ENCODE measurements around the gene GIGYF2. TPM values are rescaled to one million over a fixed set of nuclear protein-coding genes. Genes with fewer than 3 reads are reported as not detected.

Gene GIGYF2, protein sequence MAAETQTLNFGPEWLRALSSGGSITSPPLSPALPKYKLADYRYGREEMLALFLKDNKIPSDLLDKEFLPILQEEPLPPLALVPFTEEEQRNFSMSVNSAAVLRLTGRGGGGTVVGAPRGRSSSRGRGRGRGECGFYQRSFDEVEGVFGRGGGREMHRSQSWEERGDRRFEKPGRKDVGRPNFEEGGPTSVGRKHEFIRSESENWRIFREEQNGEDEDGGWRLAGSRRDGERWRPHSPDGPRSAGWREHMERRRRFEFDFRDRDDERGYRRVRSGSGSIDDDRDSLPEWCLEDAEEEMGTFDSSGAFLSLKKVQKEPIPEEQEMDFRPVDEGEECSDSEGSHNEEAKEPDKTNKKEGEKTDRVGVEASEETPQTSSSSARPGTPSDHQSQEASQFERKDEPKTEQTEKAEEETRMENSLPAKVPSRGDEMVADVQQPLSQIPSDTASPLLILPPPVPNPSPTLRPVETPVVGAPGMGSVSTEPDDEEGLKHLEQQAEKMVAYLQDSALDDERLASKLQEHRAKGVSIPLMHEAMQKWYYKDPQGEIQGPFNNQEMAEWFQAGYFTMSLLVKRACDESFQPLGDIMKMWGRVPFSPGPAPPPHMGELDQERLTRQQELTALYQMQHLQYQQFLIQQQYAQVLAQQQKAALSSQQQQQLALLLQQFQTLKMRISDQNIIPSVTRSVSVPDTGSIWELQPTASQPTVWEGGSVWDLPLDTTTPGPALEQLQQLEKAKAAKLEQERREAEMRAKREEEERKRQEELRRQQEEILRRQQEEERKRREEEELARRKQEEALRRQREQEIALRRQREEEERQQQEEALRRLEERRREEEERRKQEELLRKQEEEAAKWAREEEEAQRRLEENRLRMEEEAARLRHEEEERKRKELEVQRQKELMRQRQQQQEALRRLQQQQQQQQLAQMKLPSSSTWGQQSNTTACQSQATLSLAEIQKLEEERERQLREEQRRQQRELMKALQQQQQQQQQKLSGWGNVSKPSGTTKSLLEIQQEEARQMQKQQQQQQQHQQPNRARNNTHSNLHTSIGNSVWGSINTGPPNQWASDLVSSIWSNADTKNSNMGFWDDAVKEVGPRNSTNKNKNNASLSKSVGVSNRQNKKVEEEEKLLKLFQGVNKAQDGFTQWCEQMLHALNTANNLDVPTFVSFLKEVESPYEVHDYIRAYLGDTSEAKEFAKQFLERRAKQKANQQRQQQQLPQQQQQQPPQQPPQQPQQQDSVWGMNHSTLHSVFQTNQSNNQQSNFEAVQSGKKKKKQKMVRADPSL (N-terminal part only)
- total RNA-seq, result 10 to 100 TPM; 62.6 to 88.3 (median 67.7) TPM

DNA sequence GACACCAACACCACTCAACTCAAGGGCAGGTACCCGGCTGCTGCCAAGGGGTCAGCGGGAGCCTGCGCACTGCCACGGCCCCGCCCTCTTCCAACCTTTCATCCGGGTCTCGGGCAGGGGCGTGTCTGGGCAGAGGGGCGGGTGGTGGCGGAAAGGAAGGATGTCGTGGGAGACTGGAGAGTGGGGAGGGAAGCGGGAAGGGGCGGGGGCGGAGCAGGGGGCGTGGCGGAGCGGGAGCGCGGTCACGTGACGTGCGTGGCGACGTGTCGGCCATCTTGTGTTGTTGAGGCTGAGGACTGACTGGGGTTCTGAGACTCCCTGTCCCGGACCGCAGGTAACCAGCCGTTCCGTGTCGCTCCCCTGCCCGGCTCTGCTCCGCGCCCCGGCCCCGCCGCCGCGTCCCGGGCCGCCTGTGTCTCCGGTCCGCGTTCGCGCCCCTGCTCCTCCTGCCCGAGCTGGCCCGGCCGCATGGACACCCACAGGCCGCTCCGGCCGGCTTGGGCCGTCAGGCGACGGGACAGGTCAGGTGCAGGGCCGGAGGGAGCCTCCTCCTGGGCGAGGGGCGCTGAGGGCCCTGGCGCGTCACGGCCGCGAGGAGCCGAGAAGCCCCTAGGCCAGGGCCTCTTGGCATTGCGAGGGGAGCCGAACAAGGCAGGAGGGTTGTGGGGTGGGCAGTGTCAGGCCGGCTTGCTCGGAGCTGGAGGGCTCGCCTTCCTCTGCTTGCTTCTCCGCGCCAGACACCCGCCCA, at the start of gene GIGYF2:
TSS of gene GIGYF2 (plus strand) at position 273 of the 748 bp plus-strand sequence. CDS start 37,867 bp downstream, outside the sequence.
- H3K4me3 ChIP-seq, result peak within 1 kb of the TSS; percentile 85 to 99
- H3K9me3 ChIP-seq, result no peaks in the 10 kb centered on the region
- H3K27me3 ChIP-seq, result no peaks in the 10 kb centered on the region
- H3K36me3 ChIP-seq, result no peaks in the 10 kb centered on the region
- ATAC-seq, result peak; percentile 99
- TF ChIP-seq POLR2A (IDR thresholded peaks at IDR 0.05) (peak; percentile 35 to 45), POLR2AphosphoS5 (IDR thresholded peaks at IDR 0.05) (peak; percentile 53), EP300 (IDR thresholded peaks at IDR 0.05) (no peak)
- TF ChIP-seq, protein P1, sequence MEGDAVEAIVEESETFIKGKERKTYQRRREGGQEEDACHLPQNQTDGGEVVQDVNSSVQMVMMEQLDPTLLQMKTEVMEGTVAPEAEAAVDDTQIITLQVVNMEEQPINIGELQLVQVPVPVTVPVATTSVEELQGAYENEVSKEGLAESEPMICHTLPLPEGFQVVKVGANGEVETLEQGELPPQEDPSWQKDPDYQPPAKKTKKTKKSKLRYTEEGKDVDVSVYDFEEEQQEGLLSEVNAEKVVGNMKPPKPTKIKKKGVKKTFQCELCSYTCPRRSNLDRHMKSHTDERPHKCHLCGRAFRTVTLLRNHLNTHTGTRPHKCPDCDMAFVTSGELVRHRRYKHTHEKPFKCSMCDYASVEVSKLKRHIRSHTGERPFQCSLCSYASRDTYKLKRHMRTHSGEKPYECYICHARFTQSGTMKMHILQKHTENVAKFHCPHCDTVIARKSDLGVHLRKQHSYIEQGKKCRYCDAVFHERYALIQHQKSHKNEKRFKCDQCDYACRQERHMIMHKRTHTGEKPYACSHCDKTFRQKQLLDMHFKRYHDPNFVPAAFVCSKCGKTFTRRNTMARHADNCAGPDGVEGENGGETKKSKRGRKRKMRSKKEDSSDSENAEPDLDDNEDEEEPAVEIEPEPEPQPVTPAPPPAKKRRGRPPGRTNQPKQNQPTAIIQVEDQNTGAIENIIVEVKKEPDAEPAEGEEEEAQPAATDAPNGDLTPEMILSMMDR (IDR thresholded peaks at IDR 0.05), result no peak
- WGBS, 2 donors (ENCODE audit: low coverage in 1 of 2), result 0% methylated on average over 4 of the region's 71 CpGs; no CpG with 5 or more reads in 1 of the 2 donors
- H3K27ac ChIP-seq, result peak within 1 kb of the TSS; percentile 79 to 97 (median 95)
- peaks cover 3 to 53% (median 12%) of the 10 kb centered on the region in 3 donors for H3K4me1 ChIP-seq

DNA sequence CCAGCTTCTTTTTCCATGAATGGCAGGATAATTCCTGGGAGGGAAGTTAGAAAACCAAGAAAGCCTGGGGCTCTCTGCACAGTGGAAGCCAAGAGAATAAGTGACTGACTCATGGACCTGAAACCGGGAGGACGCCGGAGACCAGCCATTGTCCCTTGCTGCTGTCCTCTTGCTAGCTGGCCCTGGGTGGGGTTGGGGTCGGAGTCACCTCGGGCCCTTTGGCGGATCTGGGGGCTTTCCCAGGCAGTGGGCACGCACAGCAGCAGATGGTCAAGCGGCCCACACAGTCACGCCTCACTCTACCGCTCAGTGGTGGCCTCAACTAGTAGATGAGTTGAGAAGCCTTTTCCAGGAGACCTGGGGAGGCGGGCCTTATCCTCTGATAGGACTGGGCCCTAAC, 48.1 kb upstream of the GIGYF2 start:
- WGBS, 2 donors (ENCODE audit: low coverage in 1 of 2), result 88% methylated on average over 5 of the region's 11 CpGs; no CpG with 5 or more reads in 1 of the 2 donors
- Histone ChIP-seq H3K27me3 (no peaks in the 10 kb centered on the region), H3K36me3 (no peaks in the 10 kb centered on the region), H3K9me3 (no peaks in the 10 kb centered on the region), H3K4me1 (no peaks in the 10 kb centered on the region), H3K27ac (no peak overlapping the region), H3K4me3 (no peak overlapping the region)
- no peak for TF ChIP-seq POLR2AphosphoS5 (IDR thresholded peaks at IDR 0.05)
- TF ChIP-seq, protein P1 (IDR thresholded peaks at IDR 0.05), result no peak
- TF ChIP-seq POLR2A (IDR thresholded peaks at IDR 0.05), result no peak
- TF ChIP-seq EP300 (IDR thresholded peaks at IDR 0.05), result no peak
- no peak for ATAC-seq

DNA sequence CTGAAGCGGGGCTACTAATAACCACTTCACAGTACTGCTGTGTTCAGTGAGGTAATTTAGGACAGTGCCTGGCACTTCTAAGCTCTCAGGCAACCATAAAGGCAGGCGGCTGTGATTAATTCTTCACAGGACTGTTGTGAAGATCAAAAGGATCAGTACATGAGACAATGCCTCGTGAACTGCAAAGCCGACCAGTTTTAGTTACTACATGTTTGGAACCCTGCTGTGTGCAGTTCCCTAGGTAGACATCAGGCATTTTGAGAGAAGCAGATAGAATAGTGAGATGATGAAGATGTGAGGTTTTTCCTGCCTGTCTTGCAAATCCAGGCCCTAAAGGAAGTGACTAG, 44.7 kb upstream of the GIGYF2 start:
- Histone ChIP-seq H3K36me3 (no peaks in the 10 kb centered on the region), H3K4me1 (no peaks in the 10 kb centered on the region), H3K27me3 (no peaks in the 10 kb centered on the region), H3K27ac (no peak overlapping the region), H3K4me3 (no peak overlapping the region), H3K9me3 (no peaks in the 10 kb centered on the region)
- no peak for TF ChIP-seq POLR2A (IDR thresholded peaks at IDR 0.05)
- TF ChIP-seq, protein P1 (IDR thresholded peaks at IDR 0.05), result no peak
- no peak for ATAC-seq
- WGBS, 2 donors (ENCODE audit: low coverage in 1 of 2), result 27 to 72% methylated on average over 3 of the region's 4 CpGs

DNA sequence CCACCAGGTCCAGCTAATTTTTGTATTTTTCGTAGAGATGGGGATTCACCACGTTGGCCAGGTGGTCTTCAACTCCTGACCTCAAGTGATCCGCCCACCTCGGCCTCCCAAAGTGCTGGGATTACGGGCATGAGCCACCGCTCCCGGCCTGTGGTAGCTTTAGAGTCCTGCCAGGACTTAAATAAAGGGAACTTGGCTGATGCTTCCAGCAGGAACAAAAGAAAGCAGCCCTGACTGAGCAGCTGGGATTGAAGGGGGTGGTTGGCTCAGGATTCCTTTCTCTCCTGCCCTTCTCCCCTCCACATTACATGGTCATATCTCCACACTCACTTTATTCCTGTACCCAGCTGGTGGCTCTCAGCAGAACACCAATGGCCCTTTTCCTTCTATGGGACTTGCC, 43.7 kb upstream of the GIGYF2 start:
- ATAC-seq, result no peak
- H3K4me1 ChIP-seq, result no peaks in the 10 kb centered on the region
- 100% methylated on average over 1 of the region's 7 CpGs; no CpG with 5 or more reads in 1 of the 2 donors for WGBS, 2 donors (ENCODE audit: low coverage in 1 of 2)
- no peaks in the 10 kb centered on the region for H3K36me3 ChIP-seq
- H3K9me3 ChIP-seq, result no peaks in the 10 kb centered on the region
- H3K4me3 ChIP-seq, result no peak overlapping the region
- no peaks in the 10 kb centered on the region for H3K27me3 ChIP-seq
- TF ChIP-seq, protein P1 (IDR thresholded peaks at IDR 0.05), result no peak
- no peak for TF ChIP-seq EP300 (IDR thresholded peaks at IDR 0.05)
- no peak for TF ChIP-seq POLR2AphosphoS5 (IDR thresholded peaks at IDR 0.05)
- TF ChIP-seq POLR2A (IDR thresholded peaks at IDR 0.05), result no peak
- H3K27ac ChIP-seq, result no peak overlapping the region

Measured in gastroesophageal sphincter (tissue), 4 donors.